SU-DHL-6 (cell line): ENCODE data around the gene SERPINA1.

Source experiments
- EZH2phosphoT487 ChIP-seq: fragments of 200-600 bp; sonication (generic), shearing (Covaris generic); conservative IDR thresholded peaks from 2 replicates; pipeline ENCODE4 v1.6.1; 2018; ENCODE audit warnings: mild to moderate bottlenecking, antibody characterized with exemption, low read length, moderate library complexity, mixed read lengths
- TF ChIP-seq, protein P1 (sequence below): fragments of 200-600 bp; sonication (generic); IDR thresholded peaks from one replicate; pipeline ENCODE4 v1.5.1; 2017; ENCODE audit warnings: antibody characterized with exemption, mild to moderate bottlenecking, low read length, moderate library complexity; ENCODE audit not compliant: insufficient read depth, poor library complexity, severe bottlenecking

DNA sequence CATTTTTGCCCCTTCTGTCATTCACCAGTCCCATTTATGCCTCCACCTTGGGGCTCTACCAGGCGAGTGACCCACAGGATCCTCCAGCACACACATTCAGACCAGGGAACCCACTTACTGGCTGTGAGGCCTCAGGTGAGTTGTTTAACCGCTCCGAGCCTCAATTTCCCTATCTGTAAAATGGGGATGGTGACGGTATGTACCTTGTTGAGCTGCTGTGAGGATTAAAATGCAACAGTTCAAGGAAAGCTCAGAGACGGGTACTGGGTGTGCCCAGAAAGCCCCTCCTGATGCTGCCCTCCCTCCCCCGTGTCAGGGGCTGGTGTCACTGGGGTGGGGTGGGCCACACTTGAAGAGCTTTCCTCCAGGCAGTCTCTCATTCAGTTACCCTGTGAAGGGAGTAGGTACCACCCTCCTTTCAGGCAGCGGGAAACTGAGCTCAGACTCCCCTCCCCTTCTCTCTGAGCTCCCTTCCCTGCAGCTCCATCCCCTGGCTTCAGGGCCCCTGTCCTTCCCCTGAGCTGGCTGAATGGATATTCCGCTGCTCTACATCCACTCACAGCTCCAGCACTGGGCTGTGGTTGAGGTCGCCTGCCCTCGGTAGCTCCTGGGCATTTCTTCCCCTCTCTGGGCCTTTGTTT, 1.4 kb upstream of the SERPINA1 start:
- TF ChIP-seq, protein P1, sequence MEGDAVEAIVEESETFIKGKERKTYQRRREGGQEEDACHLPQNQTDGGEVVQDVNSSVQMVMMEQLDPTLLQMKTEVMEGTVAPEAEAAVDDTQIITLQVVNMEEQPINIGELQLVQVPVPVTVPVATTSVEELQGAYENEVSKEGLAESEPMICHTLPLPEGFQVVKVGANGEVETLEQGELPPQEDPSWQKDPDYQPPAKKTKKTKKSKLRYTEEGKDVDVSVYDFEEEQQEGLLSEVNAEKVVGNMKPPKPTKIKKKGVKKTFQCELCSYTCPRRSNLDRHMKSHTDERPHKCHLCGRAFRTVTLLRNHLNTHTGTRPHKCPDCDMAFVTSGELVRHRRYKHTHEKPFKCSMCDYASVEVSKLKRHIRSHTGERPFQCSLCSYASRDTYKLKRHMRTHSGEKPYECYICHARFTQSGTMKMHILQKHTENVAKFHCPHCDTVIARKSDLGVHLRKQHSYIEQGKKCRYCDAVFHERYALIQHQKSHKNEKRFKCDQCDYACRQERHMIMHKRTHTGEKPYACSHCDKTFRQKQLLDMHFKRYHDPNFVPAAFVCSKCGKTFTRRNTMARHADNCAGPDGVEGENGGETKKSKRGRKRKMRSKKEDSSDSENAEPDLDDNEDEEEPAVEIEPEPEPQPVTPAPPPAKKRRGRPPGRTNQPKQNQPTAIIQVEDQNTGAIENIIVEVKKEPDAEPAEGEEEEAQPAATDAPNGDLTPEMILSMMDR = no peak
- TF ChIP-seq EZH2phosphoT487 = no peak
